ENCODE data around the gene IL1RAPL2.

- no peak for TF ChIP-seq CTCF (IDR thresholded peaks at IDR 0.05; ENCODE audit: insufficient read depth, low read length, poor library complexity, severe bottlenecking)
- no peak for TF ChIP-seq EZH2phosphoT487 (conservative IDR thresholded peaks at IDR 0.05; ENCODE audit: low read length)
These were observed 898.6 kb downstream of the IL1RAPL2 start for GRCh38 chrX:105464618-105465017.

Data from SU-DHL-6 (cell line).